HTR-8/SVneo (cell line): Measurements from ENCODE around the gene CACNA1C.

Experiments
- DNase-seq: peaks from one replicate; pipeline ENCODE4 v3.0.0; 2011; ENCODE audit warnings: low spot score, mixed read lengths; ENCODE audit not compliant: insufficient read length
- FAIRE-seq: peaks from 2 replicates; lab custom pipeline; 2011; peaks lifted over from hg19 to GRCh38; lab: Jason Lieb, UNC

Gene CACNA1C

GRCh38 chr12:2221030-2221621, 168.3 kb downstream of the CACNA1C start:
- DNase-seq: no peak
- no peak for FAIRE-seq

GRCh38 chr12:2222691-2223090, 169.9 kb downstream of the CACNA1C start:
- FAIRE-seq (no peak), DNase-seq (no peak)

- no peak for FAIRE-seq
- DNase-seq: no peak
Measured at GRCh38 chr12:2224961-2225360, 172.2 kb downstream of the CACNA1C start.

- FAIRE-seq: no peak
- no peak for DNase-seq
Measured at GRCh38 chr12:2225696-2226095, 172.9 kb downstream of the CACNA1C start.

- FAIRE-seq (no peak), DNase-seq (no peak)
Measured at GRCh38 chr12:2226641-2227040, 173.9 kb downstream of the CACNA1C start.

- FAIRE-seq: no peak
- no peak for DNase-seq
Measured at GRCh38 chr12:2227360-2227759, 174.6 kb downstream of the CACNA1C start.

- DNase-seq: no peak
- no peak for FAIRE-seq
Measured at GRCh38 chr12:2228535-2228934, 175.7 kb downstream of the CACNA1C start.

- no peak for DNase-seq
- no peak for FAIRE-seq
Measured at GRCh38 chr12:2229661-2230539, 177.1 kb downstream of the CACNA1C start.

- FAIRE-seq: no peak
Measured at GRCh38 chr12:2231011-2231595, 178.3 kb downstream of the CACNA1C start.

GRCh38 chr12:2231956-2232355, 179.2 kb downstream of the CACNA1C start:
- DNase-seq (no peak), FAIRE-seq (no peak)

More at GRCh38 chr12:2231011-2231595, 178.3 kb downstream of the CACNA1C start:
- DNase-seq: no peak

- DNase-seq (no peak), FAIRE-seq (no peak)
Measured at GRCh38 chr12:2233034-2233433, 180.2 kb downstream of the CACNA1C start.

GRCh38 chr12:2234091-2234490, 181.3 kb downstream of the CACNA1C start:
- FAIRE-seq (no peak), DNase-seq (no peak)

GRCh38 chr12:2234646-2235350, 182.0 kb downstream of the CACNA1C start:
- FAIRE-seq: no peak

GRCh38 chr12:2236506-2237294, 183.9 kb downstream of the CACNA1C start:
- DNase-seq (no peak), FAIRE-seq (no peak)

More at GRCh38 chr12:2234646-2235350, 182.0 kb downstream of the CACNA1C start:
- no peak for DNase-seq

GRCh38 chr12:2238111-2238510, 185.3 kb downstream of the CACNA1C start:
- no peak for DNase-seq
- FAIRE-seq: peak; percentile 28

GRCh38 chr12:2239381-2239871, 186.6 kb downstream of the CACNA1C start:
- FAIRE-seq: no peak

GRCh38 chr12:2240390-2240789, 187.6 kb downstream of the CACNA1C start:
- DNase-seq (no peak), FAIRE-seq (no peak)

More at GRCh38 chr12:2239381-2239871, 186.6 kb downstream of the CACNA1C start:
- DNase-seq: no peak

- FAIRE-seq (no peak), DNase-seq (no peak)
Measured at GRCh38 chr12:2240984-2241383, 188.2 kb downstream of the CACNA1C start.

GRCh38 chr12:2242216-2242615, 189.4 kb downstream of the CACNA1C start:
- no peak for FAIRE-seq
- DNase-seq: no peak

- FAIRE-seq: no peak
- DNase-seq: no peak
Measured at GRCh38 chr12:2242816-2243215, 190.0 kb downstream of the CACNA1C start.
